CD14-positive monocyte (primary cell): ENCODE measurements around the gene TRPM8. TPM values are rescaled to one million over a fixed set of nuclear protein-coding genes. Genes with fewer than 3 reads are reported as not detected.

Experiments used
- DNase-seq, 3 donors: peaks; one replicate each; pipeline ENCODE4 v3.0.0-alpha.2; 2011 to 2022
- H2AFZ ChIP-seq: 2 replicates; pipeline ENCODE4 v1.6.0; 2012; ENCODE audit warnings: mild to moderate bottlenecking, low read depth, low read length, inconsistent platforms; ENCODE audit not compliant: insufficient read depth, poor library complexity, severe bottlenecking
- H3K27ac ChIP-seq, 2 donors: 1 replicate in 1 of 2; 2 replicates in 1 of 2; pipeline ENCODE4 v1.5.1; 2012 to 2013; ENCODE audit warnings: low read length in 2 of 2, control low read depth in 1 of 2, inconsistent platforms in 1 of 2, low read depth in 1 of 2, mild to moderate bottlenecking in 1 of 2
- H3K27me3 ChIP-seq, 2 donors: one replicate each; pipeline versions ENCODE4 v1.6.0 to v1.6.1; 2011 to 2013; ENCODE audit warnings: low read length in 2 of 2; ENCODE audit not compliant: control insufficient read depth in 2 of 2, insufficient read depth in 2 of 2
- H3K36me3 ChIP-seq, 2 donors: replicated peaks in 1 of 2; 1 replicate in 1 of 2; 2 replicates in 1 of 2; pipeline versions ENCODE4 v1.5.1 to v1.6.1; 2012 to 2013; ENCODE audit warnings: low read length in 2 of 2, control low read depth in 1 of 2, inconsistent platforms in 1 of 2, mild to moderate bottlenecking in 1 of 2; ENCODE audit not compliant: insufficient read depth in 2 of 2, control insufficient read depth in 1 of 2
- H3K4me1 ChIP-seq, 2 donors: 1 replicate in 1 of 2; 2 replicates in 1 of 2; pipeline versions ENCODE4 v1.5.1 to v1.6.1; 2012 to 2013; ENCODE audit warnings: low read length in 2 of 2, control low read depth in 1 of 2, inconsistent platforms in 1 of 2, mild to moderate bottlenecking in 1 of 2, moderate library complexity in 1 of 2; ENCODE audit not compliant: insufficient read depth in 2 of 2, control insufficient read depth in 1 of 2
- H3K4me2 ChIP-seq: replicated peaks from 2 replicates; pipeline ENCODE3; 2012; ENCODE audit warnings: low read length, moderate library complexity, mild to moderate bottlenecking; ENCODE audit not compliant: poor library complexity, severe bottlenecking; ENCODE audit errors: extremely low read depth
- H3K4me3 ChIP-seq, 3 experiments: fragments of 200-600 bp in 1 of 3; sonication (generic) in 1 of 3; replicated peaks in 1 of 3; 1 replicate in 2 of 3; 2 replicates in 1 of 3; pipeline ENCODE4 v1.5.1; 2011 to 2013; ENCODE audit warnings: low read length in 3 of 3, mild to moderate bottlenecking in 3 of 3, control low read depth in 2 of 3, low read depth in 2 of 3, inconsistent platforms in 1 of 3, moderate library complexity in 1 of 3
- H3K79me2 ChIP-seq: 2 replicates; pipeline ENCODE4 v1.6.0; 2012; ENCODE audit warnings: mild to moderate bottlenecking, control low read depth, inconsistent platforms, low read length, moderate library complexity; ENCODE audit not compliant: insufficient read depth
- H3K9ac ChIP-seq: 2 replicates; pipeline ENCODE4 v1.6.0; 2017; ENCODE audit warnings: low read length, mild to moderate bottlenecking; ENCODE audit not compliant: insufficient read depth, poor library complexity, severe bottlenecking
- H3K9me3 ChIP-seq, 2 donors: replicated peaks in 1 of 2; 1 replicate in 1 of 2; 2 replicates in 1 of 2; pipeline versions ENCODE4 v1.5.1 to v1.6.1; 2012 to 2013; ENCODE audit warnings: low read length in 2 of 2, control low read depth in 1 of 2; ENCODE audit not compliant: control insufficient read depth in 1 of 2, insufficient read depth in 1 of 2
- H4K20me1 ChIP-seq: 2 replicates; pipeline ENCODE4 v1.6.0; 2012; ENCODE audit warnings: mild to moderate bottlenecking, low read length, control low read depth, moderate library complexity; ENCODE audit not compliant: insufficient read depth
- H3K27ac Mint-ChIP-seq, 7 donors: one replicate each; pipeline ENCODE4 v1.8.0; 2020; ENCODE audit warnings: mild to moderate bottlenecking in 7 of 7, mixed read lengths in 7 of 7, moderate library complexity in 6 of 7, inconsistent platforms in 2 of 7
- H3K27me3 Mint-ChIP-seq, 3 donors: one replicate each; pipeline ENCODE4 v1.8.0; 2021 to 2022; ENCODE audit warnings: low read depth in 3 of 3, mild to moderate bottlenecking in 3 of 3, mixed read lengths in 3 of 3, moderate library complexity in 3 of 3, inconsistent platforms in 1 of 3
- H3K36me3 Mint-ChIP-seq, 2 donors: one replicate each; pipeline ENCODE4 v1.8.0; 2020; ENCODE audit warnings: mixed read lengths in 2 of 2, inconsistent platforms in 1 of 2, mild to moderate bottlenecking in 1 of 2
- H3K4me1 Mint-ChIP-seq: one replicate; pipeline ENCODE4 v1.8.0; 2020; ENCODE audit warnings: mild to moderate bottlenecking, mixed read lengths
- H3K4me3 Mint-ChIP-seq, 2 donors: one replicate each; pipeline ENCODE4 v1.8.0; 2020; ENCODE audit warnings: mild to moderate bottlenecking in 2 of 2, mixed read lengths in 2 of 2, moderate library complexity in 1 of 2
- H3K9me3 Mint-ChIP-seq, 7 donors: one replicate each; pipeline ENCODE4 v1.8.0; 2020 to 2022; ENCODE audit warnings: mixed read lengths in 7 of 7, mild to moderate bottlenecking in 6 of 7, moderate library complexity in 6 of 7, inconsistent platforms in 2 of 7
- CTCF ChIP-seq: fragments of 200-600 bp; IDR thresholded peaks from one replicate; pipeline ENCODE4 v1.8.0; 2022; ENCODE audit warnings: antibody characterized with exemption, mild to moderate bottlenecking
- whole genome bisulfite sequencing: methylation state at CpG from one replicate; pipeline ENCODE4 v1.1.5; 2013; ENCODE audit warnings: missing lambda C conversion rate; ENCODE audit not compliant: insufficient coverage; 5-methylcytosine and 5-hydroxymethylcytosine counted together
- intact Hi-C, 2 donors: fragments of 100-400 bp; cut with micrococcal nuclease; formaldehyde crosslinking; loops; one replicate each; pipeline versions ENCODE4 v1.15.0 to v1.15.1; 2023
- polyA plus RNA-seq, 3 donors: library from polyadenylated mRNA; depleted of rRNA in 1 of 3; unstranded in 2 of 3; stranded (reverse) in 1 of 3; fragments of 300-500 nt in 2 of 3; fragments of >200 nt in 1 of 3; fragmentation: Illumina TruSeq in 2 of 3; gene quantifications; 1 replicate in 2 of 3; 2 replicates in 1 of 3; pipeline ENCODE4 v1.2.3, GENCODE V29; 2012 to 2021

TRPM8 gene
- polyA plus RNA-seq, 3 donors: not detected

DNA sequence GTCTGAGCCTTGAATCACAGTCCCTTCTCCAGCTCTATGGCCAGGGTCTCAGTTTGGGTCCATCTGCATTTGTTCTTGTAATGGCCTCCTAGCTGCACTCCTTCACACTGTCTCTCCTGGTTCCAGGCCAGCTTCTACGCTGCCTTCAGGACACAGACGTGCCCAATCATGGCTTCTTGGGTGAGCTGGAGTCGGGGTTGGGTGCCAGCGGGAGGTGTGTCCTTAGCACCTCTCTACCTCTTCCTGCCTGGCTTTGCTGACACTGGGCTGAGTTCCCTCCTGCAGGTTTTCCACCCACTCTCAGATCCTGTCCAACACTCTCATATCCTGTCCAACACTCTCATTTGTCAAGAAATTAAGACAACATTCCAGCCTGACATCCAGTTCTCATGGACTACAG is 9.6 kb downstream of the TRPM8 start:
- TF ChIP-seq CTCF: no peak
- Histone ChIP-seq H3K27ac (no peak overlapping the region), H3K9me3 (no peaks in the 10 kb centered on the region), H3K4me1 (no peaks in the 10 kb centered on the region), H3K27me3 (no peaks in the 10 kb centered on the region), H2AFZ (no peak overlapping the region), H4K20me1 (no peaks in the 10 kb centered on the region), H3K9ac (no peak overlapping the region), H3K4me3 (no peak overlapping the region), H3K79me2 (no peaks in the 10 kb centered on the region), H3K36me3 (no peaks in the 10 kb centered on the region), H3K4me2 (no peak overlapping the region)
- intact Hi-C loops: no loop called here
- H3K9me3 Mint-ChIP-seq: no peaks in the 10 kb centered on the region
- no peak for DNase-seq
- no peaks in the 10 kb centered on the region for H3K4me1 Mint-ChIP-seq
- no peak overlapping the region for H3K27ac Mint-ChIP-seq
- no peak overlapping the region for H3K4me3 Mint-ChIP-seq
- peaks cover 13 to 18% (median 16%) of the 10 kb centered on the region in 3 donors for H3K27me3 Mint-ChIP-seq
- no peaks in the 10 kb centered on the region for H3K36me3 Mint-ChIP-seq
- WGBS: 78% methylated on average over 4 of the region's 4 CpGs

DNA sequence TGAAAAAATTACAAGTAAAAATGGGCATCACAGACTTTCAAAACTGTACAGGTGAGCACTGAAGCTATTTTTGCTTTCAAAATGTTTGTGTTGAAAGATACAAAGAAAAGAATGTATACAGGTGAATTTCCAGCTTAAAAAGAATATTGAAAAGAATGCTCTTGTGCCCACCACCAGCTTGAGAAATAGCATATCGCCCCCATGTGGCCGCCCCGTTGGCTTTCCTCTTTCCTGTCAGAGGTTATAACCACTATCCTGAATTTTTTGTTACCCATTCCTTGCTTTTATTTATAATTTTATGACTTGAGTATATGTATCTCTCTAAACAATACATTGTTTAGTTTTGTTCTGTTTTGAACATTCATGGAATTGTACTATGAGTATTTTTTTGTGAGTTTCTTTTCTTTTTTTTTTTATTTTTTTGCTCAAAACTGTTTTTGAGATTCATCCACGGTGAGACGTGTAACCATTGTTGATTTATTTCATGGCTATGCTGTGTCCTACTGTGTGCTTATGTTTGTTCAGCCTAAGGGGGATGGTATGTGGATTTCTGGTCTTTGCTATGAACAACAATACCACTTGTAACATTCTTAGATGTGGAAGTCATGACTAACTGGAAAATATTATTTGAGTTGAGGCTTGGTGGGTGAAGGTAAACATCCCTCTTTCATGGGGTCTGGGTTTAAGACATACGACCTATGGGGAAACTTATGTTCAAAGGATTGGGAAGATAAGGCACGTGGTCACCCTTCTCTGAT is 11.6 kb downstream of the TRPM8 start:
- Histone ChIP-seq H3K9ac (no peak overlapping the region), H4K20me1 (no peaks in the 10 kb centered on the region), H3K36me3 (no peaks in the 10 kb centered on the region), H3K27ac (no peak overlapping the region), H3K4me3 (no peak overlapping the region), H3K79me2 (no peaks in the 10 kb centered on the region), H3K9me3 (no peaks in the 10 kb centered on the region), H2AFZ (no peak overlapping the region), H3K27me3 (no peaks in the 10 kb centered on the region), H3K4me2 (no peak overlapping the region), H3K4me1 (no peaks in the 10 kb centered on the region)
- Mint-ChIP-seq H3K27ac (no peak overlapping the region), H3K36me3 (no peaks in the 10 kb centered on the region), H3K4me3 (no peak overlapping the region), H3K27me3 (peaks cover 12 to 18% (median 15%) of the 10 kb centered on the region in 3 donors), H3K4me1 (no peaks in the 10 kb centered on the region), H3K9me3 (no peaks in the 10 kb centered on the region)
- intact Hi-C loops: no loop called here
- TF ChIP-seq CTCF: peak; percentile 23
- WGBS: no CpG with 5 or more reads among the region's 7 CpGs
- no peak for DNase-seq
